Esophagus muscularis mucosa (tissue), 4 donors: ENCODE measurements around the gene WASF2. TPM values are rescaled to one million over a fixed set of nuclear protein-coding genes. Genes with fewer than 3 reads are reported as not detected.

Experiments
- DNase-seq: peaks from one replicate; pipeline ENCODE4 v3.0.0-alpha.2; 2017; ENCODE audit errors: extremely low spot score
- H3K27ac ChIP-seq, 4 donors: fragments of 200-600 bp; sonication (generic); replicated peaks in 1 of 4; 1 replicate in 3 of 4; 2 replicates in 1 of 4; pipeline ENCODE4 v1.5.1; 2016 to 2019; ENCODE audit warnings: mild to moderate bottlenecking in 1 of 4
- H3K27me3 ChIP-seq, 4 donors: fragments of 200-600 bp; sonication (generic); one replicate each; pipeline versions ENCODE4 v1.5.1 to v1.6.0; 2016 to 2019
- H3K36me3 ChIP-seq, 4 donors: fragments of 200-600 bp; sonication (generic); one replicate each; pipeline ENCODE4 v1.5.1; 2016 to 2019
- H3K4me1 ChIP-seq, 4 donors: fragments of 200-600 bp; sonication (generic); one replicate each; pipeline ENCODE4 v1.5.1; 2016 to 2019
- H3K4me3 ChIP-seq, 4 donors: fragments of 200-600 bp; sonication (generic); 1 replicate in 2 of 4; 2 replicates in 2 of 4; pipeline ENCODE4 v1.5.1; 2016 to 2019; ENCODE audit warnings: mild to moderate bottlenecking in 4 of 4, moderate library complexity in 1 of 4
- H3K9me3 ChIP-seq, 4 donors: fragments of 200-600 bp; sonication (generic); 1 replicate in 3 of 4; 2 replicates in 1 of 4; pipeline ENCODE4 v1.5.1; 2016 to 2019
- CTCF ChIP-seq, 3 experiments: fragments of 200-600 bp in 2 of 3; fragments of 450-650 bp in 1 of 3; sonication (generic) in 2 of 3; IDR thresholded peaks; one replicate each; pipeline ENCODE4 v1.5.1; 2017 to 2019; ENCODE audit warnings: antibody characterized with exemption in 3 of 3, mild to moderate bottlenecking in 2 of 3, moderate library complexity in 1 of 3
- EP300 ChIP-seq: sonication (generic); formaldehyde crosslinking; IDR thresholded peaks from one replicate; pipeline ENCODE4 v1.6.1; 2017; ENCODE audit warnings: antibody characterized with exemption
- POLR2A ChIP-seq: fragments of 450-650 bp; IDR thresholded peaks from one replicate; pipeline ENCODE4 v1.6.1; 2017; ENCODE audit warnings: antibody characterized with exemption, moderate library complexity, mild to moderate bottlenecking, low read depth
- POLR2AphosphoS5 ChIP-seq, 2 donors: sonication (generic); formaldehyde crosslinking; IDR thresholded peaks; one replicate each; pipeline ENCODE4 v1.6.1; 2017; ENCODE audit warnings: antibody characterized with exemption in 2 of 2
- WGBS: methylation state at CpG from one replicate; pipeline ENCODE4 v1.1.5; 2018; 5-methylcytosine and 5-hydroxymethylcytosine counted together
- intact Hi-C: fragments of 100-400 bp; cut with DNase I; formaldehyde crosslinking; loops from one replicate; pipeline ENCODE4 v1.15.1; 2023
- total RNA-seq, 4 donors: library from RNA; depleted of rRNA; stranded (reverse); fragments of >200 nt; gene quantifications; one replicate each; pipeline versions ENCODE4 v1.1.0 to v1.2.1, GENCODE V29; 2016

WASF2 gene
- total RNA-seq, 4 donors from 2014 or later: 78.5 to 141 (median 101) TPM

GRCh38 chr1:27429029-27429425, 60.9 kb downstream of the WASF2 start:
- H3K27ac ChIP-seq: peak overlapping the region; percentile 79 to 86 (median 83)
- peaks cover 84 to 99% (median 96%) of the 10 kb centered on the region in 4 donors for H3K4me1 ChIP-seq
- WGBS: 14% methylated on average over 2 of the region's 2 CpGs

DNA sequence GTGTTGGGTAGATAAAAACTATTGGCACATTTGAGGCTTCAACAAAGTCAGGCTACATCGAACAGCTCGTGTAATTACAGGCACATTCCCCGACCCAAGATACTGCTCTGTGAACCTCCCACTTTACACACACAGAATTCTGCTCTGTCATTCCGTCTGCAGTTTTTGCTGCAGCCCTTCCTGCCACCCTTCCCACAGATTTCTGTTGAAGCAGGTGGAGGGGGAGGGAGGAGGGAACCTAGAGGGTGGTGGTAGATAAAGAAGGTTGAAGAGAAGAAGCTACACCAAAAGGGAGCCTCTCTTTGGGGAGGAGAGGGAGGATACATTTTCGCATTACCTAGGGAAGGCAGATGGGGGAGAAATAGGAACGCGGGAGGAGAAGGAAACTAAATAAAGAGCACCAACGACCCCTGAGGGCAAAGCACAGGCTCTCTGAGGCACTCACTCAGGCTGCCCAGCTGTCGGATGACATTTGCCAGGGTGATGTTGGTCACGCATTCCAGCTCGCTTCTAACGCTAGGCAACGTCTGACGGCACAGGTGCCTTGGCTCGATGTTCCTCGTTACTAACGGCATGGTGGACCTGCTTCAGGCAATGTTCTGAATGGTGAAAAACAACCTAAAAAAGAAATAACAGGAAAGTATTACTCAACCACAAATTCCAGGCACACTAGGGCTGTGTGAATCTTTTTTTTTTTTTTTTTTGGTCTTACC, 61.5 kb downstream of the WASF2 start:
- H3K4me1 ChIP-seq: peaks cover 84 to 99% (median 96%) of the 10 kb centered on the region in 4 donors
- TF ChIP-seq POLR2A (no peak), EP300 (peak; percentile 65), CTCF (IDR thresholded peaks at IDR 0.05) (peak in 2 of 3 experiments; percentile 9 to 13), POLR2AphosphoS5 (IDR thresholded peaks at IDR 0.05) (peak; percentile 71 to 88)
- intact Hi-C loops: no loop called here
- DNase-seq: no peak
- no peaks in the 10 kb centered on the region for H3K27me3 ChIP-seq
- H3K27ac ChIP-seq: peak overlapping the region; percentile 79 to 86 (median 83)
- H3K4me3 ChIP-seq: peak overlapping the region; percentile 22 to 50 (median 38)
- H3K36me3 ChIP-seq: peaks cover 0 to 25% (median 15%) of the 10 kb centered on the region in 4 donors
- H3K9me3 ChIP-seq: no peaks in the 10 kb centered on the region
- 13% methylated on average over 17 of the region's 17 CpGs for WGBS

More at GRCh38 chr1:27429029-27429425, 60.9 kb downstream of the WASF2 start:
- H3K27me3 ChIP-seq: no peaks in the 10 kb centered on the region
- DNase-seq: no peak
- peak overlapping the region; percentile 22 to 50 (median 38) for H3K4me3 ChIP-seq
- TF ChIP-seq POLR2A: no peak
- TF ChIP-seq CTCF (IDR thresholded peaks at IDR 0.05): no peak
- no peak for TF ChIP-seq POLR2AphosphoS5 (IDR thresholded peaks at IDR 0.05)
- TF ChIP-seq EP300: no peak
- H3K36me3 ChIP-seq: peaks cover 0 to 25% (median 15%) of the 10 kb centered on the region in 4 donors
- intact Hi-C loops: no loop called here
- no peaks in the 10 kb centered on the region for H3K9me3 ChIP-seq

- H3K9me3 ChIP-seq: no peaks in the 10 kb centered on the region
- peaks cover 0 to 25% (median 15%) of the 10 kb centered on the region in 4 donors for H3K36me3 ChIP-seq
- H3K4me3 ChIP-seq: peak overlapping the region; percentile 22 to 50 (median 38)
- no peak for DNase-seq
- H3K4me1 ChIP-seq: peaks cover 82 to 99% (median 95%) of the 10 kb centered on the region in 4 donors
- intact Hi-C loops: no loop called here
- no peaks in the 10 kb centered on the region for H3K27me3 ChIP-seq
- no peak for TF ChIP-seq EP300
- TF ChIP-seq CTCF (IDR thresholded peaks at IDR 0.05): no peak
- no peak for TF ChIP-seq POLR2AphosphoS5 (IDR thresholded peaks at IDR 0.05)
- TF ChIP-seq POLR2A: no peak
- 55% methylated on average over 2 of the region's 2 CpGs for WGBS
- H3K27ac ChIP-seq: peak overlapping the region; percentile 79 to 86 (median 83)
Measured at GRCh38 chr1:27427816-27428315, 62.1 kb downstream of the WASF2 start.

GRCh38 chr1:27427329-27427728, 62.6 kb downstream of the WASF2 start:
- peak overlapping the region; percentile 79 to 86 (median 83) for H3K27ac ChIP-seq
- H3K27me3 ChIP-seq: no peaks in the 10 kb centered on the region
- TF ChIP-seq POLR2AphosphoS5 (IDR thresholded peaks at IDR 0.05) (peak in 1 of 2 donors; percentile 39), EP300 (no peak), POLR2A (no peak), CTCF (IDR thresholded peaks at IDR 0.05) (no peak)
- H3K9me3 ChIP-seq: no peaks in the 10 kb centered on the region
- intact Hi-C loops: no loop called here
- DNase-seq: no peak
- H3K4me1 ChIP-seq: peaks cover 79 to 100% (median 95%) of the 10 kb centered on the region in 4 donors
- peaks cover 0 to 25% (median 15%) of the 10 kb centered on the region in 4 donors for H3K36me3 ChIP-seq
- H3K4me3 ChIP-seq: peak overlapping the region in 2 of 4 donors; percentile 36 to 50
- WGBS: 75% methylated on average over 2 of the region's 2 CpGs
